Activated CD4-positive, alpha-beta T cell treated with anti-CD3 and anti-CD28 coated beads, Interleukin-2, Interleukin-6, amounts not matched to agents 100 ng/mL and 50 ng/mL, durations not matched to agents 16 hours and 8 hours (primary cell): Measurements from ENCODE around the gene FOXI2.

ENCODE experiments used
- DNase-seq: peaks from one replicate; pipeline ENCODE4 v3.0.0-alpha.2; 2020

FOXI2 gene

GRCh38 chr10:127736915-127737562, at the start of gene FOXI2:
Gene FOXI2, plus strand, starts transcription at chr10:127737185. Its CDS starts 89 bp downstream, at chr10:127737274.
- no peak for DNase-seq

- no peak for DNase-seq
These were observed 49.4 kb upstream of the FOXI2 start for GRCh38 chr10:127687548-127687947.

GRCh38 chr10:127690176-127690835, 46.7 kb upstream of the FOXI2 start:
- no peak for DNase-seq

GRCh38 chr10:127694580-127695193, 42.3 kb upstream of the FOXI2 start:
- peak; percentile 71 for DNase-seq

GRCh38 chr10:127695431-127695830, 41.6 kb upstream of the FOXI2 start:
- DNase-seq: no peak

GRCh38 chr10:127698886-127699285, 38.1 kb upstream of the FOXI2 start:
- no peak for DNase-seq

- no peak for DNase-seq
These were observed 37.7 kb upstream of the FOXI2 start for GRCh38 chr10:127699311-127699710.

- no peak for DNase-seq
These were observed 34.7 kb upstream of the FOXI2 start for GRCh38 chr10:127702271-127702670.

- no peak for DNase-seq
These were observed 21.7 kb upstream of the FOXI2 start for GRCh38 chr10:127715249-127715648.

GRCh38 chr10:127715782-127716378, 21.1 kb upstream of the FOXI2 start:
- DNase-seq: peak; percentile 8

GRCh38 chr10:127720142-127720541, 16.8 kb upstream of the FOXI2 start:
- no peak for DNase-seq

- no peak for DNase-seq
These were observed 16.1 kb upstream of the FOXI2 start for GRCh38 chr10:127720903-127721302.

GRCh38 chr10:127734753-127735152, 2.2 kb upstream of the FOXI2 start:
- no peak for DNase-seq

- no peak for DNase-seq
These were observed 1.8 kb upstream of the FOXI2 start for GRCh38 chr10:127735156-127735555.

GRCh38 chr10:127735723-127736221, 1.2 kb upstream of the FOXI2 start:
- DNase-seq: no peak

- no peak for DNase-seq
These were observed 617 bp upstream of the FOXI2 start for GRCh38 chr10:127736222-127736914.

- DNase-seq: no peak
These were observed 852 bp downstream of the FOXI2 start for GRCh38 chr10:127737563-127738511.

GRCh38 chr10:127738512-127739424, 1.8 kb downstream of the FOXI2 start:
- DNase-seq: no peak

- DNase-seq: no peak
These were observed 2.9 kb downstream of the FOXI2 start for GRCh38 chr10:127739908-127740307.

GRCh38 chr10:127740596-127740995, 3.6 kb downstream of the FOXI2 start:
- DNase-seq: no peak

- DNase-seq: no peak
These were observed 6.2 kb downstream of the FOXI2 start for GRCh38 chr10:127743205-127743604.
